ENCODE measurements around the gene SMIM22. TPM values are rescaled to one million over a fixed set of nuclear protein-coding genes. Genes with fewer than 3 reads are reported as not detected.
A peak's percentile ranks its signal among the peaks of the same experiment; 100 is the strongest.

Gene SMIM22
- total and polyA plus RNA-seq, 9 donors = 0.31 to 3.2 (median 0.94) TPM; not detected in 5

- Histone ChIP-seq H3K27ac (ENCODE audit: low read length) (peak overlapping the region; percentile 95), H3K36me3 (ENCODE audit: control insufficient read depth, insufficient read depth, low read length) (peaks cover 16% of the 10 kb centered on the region), H3K9me3 (replicated peaks; ENCODE audit: control insufficient read depth, low read depth, low read length) (no peaks in the 10 kb centered on the region), H3K4me1 (ENCODE audit: control insufficient read depth, insufficient read depth, low read length) (peaks cover 29% of the 10 kb centered on the region), H3K27me3 (ENCODE audit: control insufficient read depth, insufficient read depth, low read length) (no peaks in the 10 kb centered on the region), H3K4me3 (ENCODE audit: low read length) (peak overlapping the region; percentile 64)
- WGBS (ENCODE audit: insufficient coverage) = 3% methylated on average over 44 of the region's 48 CpGs
- DNase-seq = peak; percentile 99
Measured at GRCh38 chr16:4768549-4769305, 26.4 kb upstream of the SMIM22 start.

GRCh38 chr16:4769306-4769638 is 25.9 kb upstream of the SMIM22 start:
- no peaks in the 10 kb centered on the region for H3K9me3 ChIP-seq (replicated peaks; ENCODE audit: control insufficient read depth, low read depth, low read length)
- H3K27me3 ChIP-seq (ENCODE audit: control insufficient read depth, insufficient read depth, low read length) = no peaks in the 10 kb centered on the region
- DNase-seq = no peak
- peak overlapping the region; percentile 64 for H3K4me3 ChIP-seq (ENCODE audit: low read length)
- 55% methylated on average over 7 of the region's 7 CpGs for WGBS (ENCODE audit: insufficient coverage)
- peaks cover 29% of the 10 kb centered on the region for H3K4me1 ChIP-seq (ENCODE audit: control insufficient read depth, insufficient read depth, low read length)
- no peak overlapping the region for H3K27ac ChIP-seq (ENCODE audit: low read length)
- peaks cover 10% of the 10 kb centered on the region for H3K36me3 ChIP-seq (ENCODE audit: control insufficient read depth, insufficient read depth, low read length)

- Histone ChIP-seq H3K4me3 (ENCODE audit: low read length) (no peak overlapping the region), H3K36me3 (ENCODE audit: control insufficient read depth, insufficient read depth, low read length) (no peaks in the 10 kb centered on the region), H3K9me3 (replicated peaks; ENCODE audit: control insufficient read depth, low read depth, low read length) (no peaks in the 10 kb centered on the region), H3K27me3 (ENCODE audit: control insufficient read depth, insufficient read depth, low read length) (no peaks in the 10 kb centered on the region), H3K27ac (ENCODE audit: low read length) (no peak overlapping the region), H3K4me1 (ENCODE audit: control insufficient read depth, insufficient read depth, low read length) (peaks cover 17% of the 10 kb centered on the region)
- no peak for DNase-seq
- WGBS (ENCODE audit: insufficient coverage) = no CpG with 5 or more reads among the region's 3 CpGs
Measured at GRCh38 chr16:4771646-4772045, 23.5 kb upstream of the SMIM22 start.

GRCh38 chr16:4772351-4772750 is 22.8 kb upstream of the SMIM22 start:
- peaks cover 16% of the 10 kb centered on the region for H3K4me1 ChIP-seq (ENCODE audit: control insufficient read depth, insufficient read depth, low read length)
- no peak overlapping the region for H3K4me3 ChIP-seq (ENCODE audit: low read length)
- no peaks in the 10 kb centered on the region for H3K9me3 ChIP-seq (replicated peaks; ENCODE audit: control insufficient read depth, low read depth, low read length)
- WGBS (ENCODE audit: insufficient coverage) = 88% methylated on average over 3 of the region's 5 CpGs
- no peaks in the 10 kb centered on the region for H3K27me3 ChIP-seq (ENCODE audit: control insufficient read depth, insufficient read depth, low read length)
- H3K27ac ChIP-seq (ENCODE audit: low read length) = no peak overlapping the region
- H3K36me3 ChIP-seq (ENCODE audit: control insufficient read depth, insufficient read depth, low read length) = no peaks in the 10 kb centered on the region
- no peak for DNase-seq

- no peaks in the 10 kb centered on the region for H3K9me3 ChIP-seq (replicated peaks; ENCODE audit: control insufficient read depth, low read depth, low read length)
- H3K27ac ChIP-seq (ENCODE audit: low read length) = no peak overlapping the region
- no peaks in the 10 kb centered on the region for H3K27me3 ChIP-seq (ENCODE audit: control insufficient read depth, insufficient read depth, low read length)
- 81% methylated on average over 6 of the region's 13 CpGs for WGBS (ENCODE audit: insufficient coverage)
- no peaks in the 10 kb centered on the region for H3K36me3 ChIP-seq (ENCODE audit: control insufficient read depth, insufficient read depth, low read length)
- DNase-seq = no peak
- H3K4me3 ChIP-seq (ENCODE audit: low read length) = no peak overlapping the region
- no peaks in the 10 kb centered on the region for H3K4me1 ChIP-seq (ENCODE audit: control insufficient read depth, insufficient read depth, low read length)
Measured at GRCh38 chr16:4775005-4775404, 20.2 kb upstream of the SMIM22 start.

- Histone ChIP-seq H3K36me3 (ENCODE audit: control insufficient read depth, insufficient read depth, low read length) (no peaks in the 10 kb centered on the region), H3K4me3 (ENCODE audit: low read length) (no peak overlapping the region), H3K4me1 (ENCODE audit: control insufficient read depth, insufficient read depth, low read length) (no peaks in the 10 kb centered on the region), H3K27ac (ENCODE audit: low read length) (no peak overlapping the region), H3K27me3 (ENCODE audit: control insufficient read depth, insufficient read depth, low read length) (no peaks in the 10 kb centered on the region), H3K9me3 (replicated peaks; ENCODE audit: control insufficient read depth, low read depth, low read length) (no peaks in the 10 kb centered on the region)
- 90% methylated on average over 2 of the region's 2 CpGs for WGBS (ENCODE audit: insufficient coverage)
- no peak for DNase-seq
Measured at GRCh38 chr16:4776141-4776705, 18.9 kb upstream of the SMIM22 start.

- Histone ChIP-seq H3K9me3 (replicated peaks; ENCODE audit: control insufficient read depth, low read depth, low read length) (no peaks in the 10 kb centered on the region), H3K27ac (ENCODE audit: low read length) (no peak overlapping the region), H3K4me1 (ENCODE audit: control insufficient read depth, insufficient read depth, low read length) (no peaks in the 10 kb centered on the region), H3K27me3 (ENCODE audit: control insufficient read depth, insufficient read depth, low read length) (no peaks in the 10 kb centered on the region), H3K4me3 (ENCODE audit: low read length) (no peak overlapping the region), H3K36me3 (ENCODE audit: control insufficient read depth, insufficient read depth, low read length) (no peaks in the 10 kb centered on the region)
- DNase-seq = no peak
- WGBS (ENCODE audit: insufficient coverage) = 87% methylated on average over 12 of the region's 17 CpGs
Measured at GRCh38 chr16:4777339-4778049, 17.7 kb upstream of the SMIM22 start.

- H3K27me3 ChIP-seq (ENCODE audit: control insufficient read depth, insufficient read depth, low read length) = no peaks in the 10 kb centered on the region
- H3K4me1 ChIP-seq (ENCODE audit: control insufficient read depth, insufficient read depth, low read length) = no peaks in the 10 kb centered on the region
- WGBS (ENCODE audit: insufficient coverage) = 79% methylated on average over 3 of the region's 5 CpGs
- no peak overlapping the region for H3K4me3 ChIP-seq (ENCODE audit: low read length)
- H3K36me3 ChIP-seq (ENCODE audit: control insufficient read depth, insufficient read depth, low read length) = no peaks in the 10 kb centered on the region
- H3K27ac ChIP-seq (ENCODE audit: low read length) = no peak overlapping the region
- no peak for DNase-seq
- no peaks in the 10 kb centered on the region for H3K9me3 ChIP-seq (replicated peaks; ENCODE audit: control insufficient read depth, low read depth, low read length)
Measured at GRCh38 chr16:4778050-4778392, 17.1 kb upstream of the SMIM22 start.

GRCh38 chr16:4780235-4780634 is 14.9 kb upstream of the SMIM22 start:
- Histone ChIP-seq H3K27me3 (ENCODE audit: control insufficient read depth, insufficient read depth, low read length) (no peaks in the 10 kb centered on the region), H3K27ac (ENCODE audit: low read length) (no peak overlapping the region), H3K36me3 (ENCODE audit: control insufficient read depth, insufficient read depth, low read length) (no peaks in the 10 kb centered on the region), H3K4me1 (ENCODE audit: control insufficient read depth, insufficient read depth, low read length) (no peaks in the 10 kb centered on the region), H3K9me3 (replicated peaks; ENCODE audit: control insufficient read depth, low read depth, low read length) (no peaks in the 10 kb centered on the region), H3K4me3 (ENCODE audit: low read length) (no peak overlapping the region)
- 86% methylated on average over 2 of the region's 4 CpGs for WGBS (ENCODE audit: insufficient coverage)
- DNase-seq = no peak

GRCh38 chr16:4783251-4783950 is 11.8 kb upstream of the SMIM22 start:
- Histone ChIP-seq H3K4me1 (ENCODE audit: control insufficient read depth, insufficient read depth, low read length) (no peaks in the 10 kb centered on the region), H3K27me3 (ENCODE audit: control insufficient read depth, insufficient read depth, low read length) (no peaks in the 10 kb centered on the region), H3K9me3 (replicated peaks; ENCODE audit: control insufficient read depth, low read depth, low read length) (no peaks in the 10 kb centered on the region), H3K4me3 (ENCODE audit: low read length) (no peak overlapping the region), H3K27ac (ENCODE audit: low read length) (no peak overlapping the region), H3K36me3 (ENCODE audit: control insufficient read depth, insufficient read depth, low read length) (no peaks in the 10 kb centered on the region)
- WGBS (ENCODE audit: insufficient coverage) = 85% methylated on average over 19 of the region's 25 CpGs
- no peak for DNase-seq
